GM19328 (cell line): ENCODE measurements around the gene EMX1.

Source experiments
- ATAC-seq: cut with Tn5 transposase; IDR thresholded peaks from one replicate; pipeline ENCODE4 v1.9.1; 2021; ENCODE audit warnings: mild to moderate bottlenecking, moderate library complexity; ENCODE audit not compliant: unreplicated experiment

EMX1 gene

DNA sequence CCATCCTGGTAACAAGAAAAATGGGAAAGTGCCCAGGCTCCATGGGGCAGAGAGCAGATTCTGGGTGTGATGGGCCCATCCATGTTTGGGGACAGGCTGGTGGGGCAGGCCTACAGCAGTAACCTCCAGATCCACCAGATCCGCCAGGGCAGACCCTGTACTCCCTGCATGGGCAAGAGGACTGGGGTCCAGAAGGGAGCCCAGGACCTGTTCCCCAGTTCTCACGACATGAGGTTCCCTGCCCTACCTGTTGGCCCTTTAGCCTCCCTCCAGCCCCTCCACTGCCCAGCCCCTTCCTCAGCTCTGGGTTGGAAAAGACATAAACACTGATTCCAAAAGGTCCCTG is 38.7 kb downstream of the EMX1 start:
- ATAC-seq, result no peak

DNA sequence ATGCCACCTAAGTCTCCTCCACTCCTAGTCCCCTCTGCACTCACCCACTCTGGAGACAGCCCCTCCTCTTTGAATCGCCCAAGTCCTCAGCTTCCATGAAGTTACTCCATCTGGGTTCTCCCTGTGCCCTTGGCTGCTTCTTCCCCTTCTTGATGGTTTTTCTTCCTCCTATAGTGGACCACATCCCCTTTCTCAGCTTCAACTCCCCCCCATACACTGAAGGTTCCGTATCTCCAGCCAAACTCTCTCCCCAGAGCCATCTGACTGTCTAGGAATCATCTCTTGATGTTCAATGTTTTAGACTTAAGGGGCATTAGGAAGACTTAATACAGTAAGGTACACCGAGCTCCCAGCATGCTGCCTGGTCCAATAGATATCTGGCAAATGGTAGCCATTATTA is 39.6 kb downstream of the EMX1 start:
- no peak for ATAC-seq

DNA sequence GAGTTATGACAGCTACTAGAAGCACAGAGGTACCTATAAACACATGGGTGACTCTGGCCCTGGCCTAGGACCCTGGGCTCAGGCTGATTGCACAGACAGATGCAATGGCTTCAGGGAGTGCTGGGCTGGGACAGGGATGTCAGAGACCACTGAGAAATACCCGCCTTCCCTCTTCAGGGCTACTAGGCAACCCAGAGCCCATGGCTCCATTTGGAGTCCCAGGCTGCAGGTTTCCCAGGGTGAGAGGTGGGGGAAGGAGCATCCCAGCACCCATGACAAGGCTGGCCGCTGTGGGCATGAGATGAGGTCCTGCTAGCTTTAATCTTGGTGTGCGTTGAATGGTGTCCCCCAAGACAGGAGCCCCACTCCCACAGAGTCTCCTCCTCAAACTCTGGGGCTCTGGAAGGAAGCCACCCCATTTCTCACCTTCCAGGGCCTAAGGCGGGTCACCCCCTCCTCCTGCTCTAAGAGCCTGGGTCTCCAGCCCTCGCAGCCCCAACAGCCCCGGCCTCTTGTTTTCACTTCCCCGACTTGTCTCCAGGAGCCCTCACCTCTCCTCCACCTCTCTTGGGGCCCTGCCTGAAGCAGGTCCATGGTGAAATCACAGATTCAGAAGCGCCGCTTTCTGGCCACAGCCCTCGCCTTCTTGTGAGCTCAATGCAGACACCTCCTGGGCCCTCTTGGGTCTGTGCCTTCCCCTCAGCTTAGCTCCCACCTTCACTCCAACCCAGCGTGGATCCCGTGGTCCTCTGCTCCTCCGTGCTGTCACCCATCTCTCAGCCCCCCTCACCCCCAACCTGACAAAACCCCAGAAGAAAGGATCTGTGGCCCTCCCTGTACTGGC is 41.4 kb downstream of the EMX1 start:
- no peak for ATAC-seq

DNA sequence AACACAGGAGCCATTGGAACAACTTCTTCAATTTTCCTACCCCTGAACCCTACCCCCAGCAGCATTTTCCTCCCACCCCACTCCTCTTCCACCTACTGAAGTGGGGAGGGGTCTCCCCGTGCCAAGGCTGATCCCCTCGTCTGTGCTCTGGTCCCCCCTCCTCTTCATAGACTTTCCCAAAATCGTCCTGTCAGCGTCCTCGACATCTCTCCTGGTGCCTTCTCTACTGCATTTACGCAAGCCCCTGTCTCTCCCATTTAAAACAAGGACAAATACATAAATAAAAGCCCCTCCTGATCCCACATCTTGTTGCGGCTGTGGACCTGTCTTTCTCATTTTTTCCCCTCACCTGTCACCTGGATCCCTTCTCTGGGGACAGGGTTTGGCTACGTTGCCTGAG is 42.2 kb downstream of the EMX1 start:
- ATAC-seq, result no peak

DNA sequence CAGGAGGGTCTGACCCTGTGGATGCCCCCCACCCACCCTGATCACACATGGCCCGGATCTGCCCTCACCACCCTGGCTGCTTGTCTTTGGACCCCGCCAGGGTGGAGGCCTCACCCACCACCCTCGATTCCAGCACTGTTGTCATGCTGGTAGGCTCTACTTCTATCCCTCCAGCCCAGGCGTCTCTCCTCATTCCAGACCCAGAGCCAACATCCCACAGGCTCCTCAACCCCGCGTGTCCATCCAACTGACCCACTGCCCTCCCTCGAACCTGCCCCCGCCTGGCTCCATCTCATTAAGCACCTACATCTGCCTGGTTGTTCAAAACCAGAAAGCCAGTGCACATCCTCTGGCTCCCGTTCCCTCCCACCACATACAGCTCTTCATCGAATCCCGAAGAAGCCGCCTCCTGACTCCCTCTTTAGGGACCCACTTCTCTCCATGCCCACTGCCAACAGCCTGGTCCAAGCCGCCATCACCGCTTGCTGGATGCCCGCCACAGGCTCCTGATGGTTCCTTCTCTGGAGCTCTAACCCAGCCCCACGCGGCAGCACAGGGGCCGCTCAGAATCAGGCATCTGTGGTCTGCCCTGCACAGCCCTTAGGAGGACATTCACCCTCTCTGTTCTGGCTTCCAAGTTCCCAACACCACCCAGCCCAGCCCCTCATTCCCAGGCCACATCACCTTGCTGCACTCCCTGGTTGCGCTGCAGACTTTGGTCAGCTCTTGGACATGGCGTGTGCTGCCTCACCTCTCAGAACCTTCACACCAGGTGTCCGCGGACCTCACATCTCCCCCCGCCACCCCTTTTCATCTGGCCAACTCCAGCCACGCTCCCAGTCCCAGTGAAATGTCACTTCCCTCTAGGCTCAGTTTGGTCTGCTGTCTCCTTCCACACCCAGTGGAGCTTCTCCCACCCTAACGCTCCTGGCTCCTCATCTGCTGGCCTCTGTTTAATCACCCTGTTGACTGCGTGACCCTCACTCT is 43.0 kb downstream of the EMX1 start:
- ATAC-seq, result no peak

DNA sequence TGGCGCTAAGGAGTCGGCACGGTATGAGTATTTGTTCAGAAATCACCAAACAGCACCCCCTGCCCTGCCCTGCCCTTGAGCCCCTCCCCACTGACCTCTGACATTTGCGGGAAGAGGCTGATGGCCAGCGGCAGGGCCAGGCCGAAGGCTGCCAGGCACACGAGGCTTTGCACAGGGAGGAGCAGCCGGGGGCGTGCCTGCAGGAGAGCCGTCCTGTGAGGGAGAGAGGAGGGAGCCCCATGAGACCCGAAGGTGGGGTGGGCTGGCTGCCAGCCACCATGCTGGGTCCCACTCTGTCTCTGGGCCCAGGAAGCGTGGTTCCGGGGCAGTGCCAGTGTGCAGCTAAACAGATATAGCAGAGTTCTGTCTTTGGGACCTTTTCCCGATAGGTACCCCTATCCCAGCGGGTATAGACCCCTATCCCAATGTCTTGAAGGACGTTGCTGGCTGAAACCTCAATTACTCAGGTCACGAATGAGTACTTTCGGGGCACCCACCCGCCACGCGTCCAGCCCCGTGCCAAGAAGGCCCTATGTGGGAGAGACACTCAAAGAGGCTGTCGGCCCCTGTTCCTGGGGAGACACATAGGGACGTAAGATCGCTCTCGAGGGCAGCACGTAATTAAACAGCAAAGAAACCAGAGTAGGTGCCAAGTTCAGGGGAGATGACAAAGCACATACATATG is 43.9 kb downstream of the EMX1 start:
- no peak for ATAC-seq

DNA sequence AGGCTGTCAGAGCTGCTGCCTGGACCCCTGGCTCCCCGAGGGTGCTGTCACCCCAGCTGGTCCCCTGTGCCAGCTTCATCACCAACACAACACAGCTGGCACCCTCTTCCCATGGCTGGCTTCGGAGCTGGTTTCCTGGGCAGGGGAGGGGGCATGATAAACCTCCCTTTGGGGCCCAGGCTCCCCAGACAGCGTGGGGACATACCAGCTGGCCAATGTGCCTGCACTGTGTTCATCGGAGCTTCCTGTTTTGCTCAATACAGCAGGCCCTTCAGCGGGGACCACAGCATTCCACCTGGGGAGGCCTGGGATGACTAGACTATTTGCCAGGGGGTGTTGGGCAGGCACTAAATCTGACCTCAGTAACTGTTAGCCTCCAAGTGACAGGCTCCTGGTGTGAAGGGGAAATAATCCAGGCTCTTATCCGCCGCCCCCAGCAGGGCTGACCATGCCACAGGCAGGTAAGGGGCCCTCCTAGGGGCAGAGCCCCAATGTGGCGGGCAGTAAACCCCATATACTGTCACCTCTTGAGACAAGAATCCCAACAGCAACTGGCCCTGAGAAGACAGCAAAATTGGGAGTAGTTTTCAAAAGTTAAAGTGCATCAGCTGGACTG is 44.6 kb downstream of the EMX1 start:
- no peak for ATAC-seq

DNA sequence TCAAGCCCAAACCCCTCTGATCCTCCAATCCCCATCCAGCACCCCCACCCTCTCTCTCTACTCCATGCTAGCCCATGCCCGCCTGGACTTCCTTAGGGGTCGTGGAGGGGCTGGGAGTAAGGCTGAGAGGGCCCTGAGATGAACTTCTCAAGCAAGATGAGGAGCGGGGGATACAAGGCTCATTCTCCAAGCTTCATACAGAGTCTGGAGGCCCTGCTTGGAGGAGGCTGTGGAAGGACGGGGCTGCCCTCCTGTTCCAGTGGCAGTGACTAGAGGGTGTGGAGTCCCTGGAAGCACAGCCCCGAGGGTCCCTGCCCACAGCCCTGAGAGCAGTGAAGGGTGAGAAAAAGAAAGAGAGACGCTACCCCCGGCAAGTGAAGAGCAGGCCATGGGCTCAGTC is 45.6 kb downstream of the EMX1 start:
- no peak for ATAC-seq

DNA sequence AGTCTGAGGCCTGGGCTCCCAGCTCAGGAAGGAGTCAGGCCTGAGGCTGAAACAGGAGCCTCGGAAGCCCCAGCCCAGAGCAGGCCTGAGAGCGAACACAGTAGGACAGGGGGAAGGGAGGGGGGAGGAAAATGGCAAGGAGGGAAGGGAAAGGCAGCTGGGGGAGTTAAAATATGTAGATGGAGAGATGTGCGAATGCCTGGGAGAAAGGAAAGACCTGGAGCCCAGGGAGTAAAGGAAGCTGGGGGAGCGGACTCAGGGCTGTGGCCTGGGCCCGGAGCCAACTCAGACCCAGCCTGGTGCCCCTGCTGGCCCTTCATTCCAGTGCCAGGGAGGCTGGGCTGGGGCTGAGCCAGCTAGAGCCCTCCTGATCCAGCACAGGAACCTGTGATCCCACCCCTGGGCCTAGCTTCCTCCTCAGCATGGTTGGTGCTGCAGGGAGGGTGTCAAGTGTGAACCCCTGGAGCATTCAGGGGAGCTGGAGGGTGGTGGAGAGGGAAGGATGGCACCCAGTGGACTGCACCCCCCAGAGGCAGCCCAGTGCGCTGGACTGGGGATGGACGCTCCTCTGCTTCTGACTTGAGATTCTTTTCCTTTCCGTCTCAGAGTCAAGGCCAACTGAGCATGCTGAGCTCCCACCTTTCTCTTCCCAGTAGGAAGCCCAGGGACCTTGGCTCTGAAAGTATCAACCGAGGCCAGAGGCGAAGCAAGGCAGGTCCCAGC is 46.3 kb downstream of the EMX1 start:
- no peak for ATAC-seq

DNA sequence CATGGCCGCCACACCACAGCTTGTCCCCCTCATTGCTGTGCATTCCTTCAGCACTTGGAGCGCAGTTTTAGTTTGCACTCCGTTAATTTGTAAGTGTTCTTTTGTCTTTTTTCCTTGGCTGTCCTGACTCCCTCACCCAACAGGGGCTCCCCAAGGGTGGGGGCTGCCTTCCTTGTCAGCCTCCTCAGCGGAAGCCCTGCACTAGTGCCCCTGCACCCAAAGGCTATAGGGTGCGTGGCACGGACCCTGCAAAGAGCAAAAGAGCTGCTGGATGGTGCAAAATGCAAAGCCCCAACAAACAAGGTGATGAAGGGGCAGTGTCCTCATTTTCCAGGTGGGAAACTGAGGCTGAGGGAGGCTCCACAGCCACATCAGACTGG is 46.8 kb downstream of the EMX1 start:
- no peak for ATAC-seq

DNA sequence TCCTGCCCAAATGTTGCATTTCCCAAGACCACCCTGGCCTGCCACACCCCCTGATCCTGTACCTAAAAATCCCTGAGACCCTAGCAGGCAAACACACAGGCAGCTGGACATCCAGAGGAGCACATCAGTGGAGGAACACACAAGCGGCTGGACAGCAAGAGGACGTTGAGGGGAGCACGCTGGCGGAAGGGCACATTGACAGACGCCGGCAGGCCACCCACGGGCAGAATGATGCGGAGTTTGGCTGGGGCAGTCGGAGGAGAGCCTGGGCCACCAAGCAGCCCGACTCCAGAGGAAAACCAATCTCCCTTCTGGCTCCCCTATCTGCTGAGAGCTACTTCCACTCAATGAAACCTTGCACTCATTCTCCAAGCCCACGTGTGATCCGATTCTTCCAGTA is 47.7 kb downstream of the EMX1 start:
- no peak for ATAC-seq

DNA sequence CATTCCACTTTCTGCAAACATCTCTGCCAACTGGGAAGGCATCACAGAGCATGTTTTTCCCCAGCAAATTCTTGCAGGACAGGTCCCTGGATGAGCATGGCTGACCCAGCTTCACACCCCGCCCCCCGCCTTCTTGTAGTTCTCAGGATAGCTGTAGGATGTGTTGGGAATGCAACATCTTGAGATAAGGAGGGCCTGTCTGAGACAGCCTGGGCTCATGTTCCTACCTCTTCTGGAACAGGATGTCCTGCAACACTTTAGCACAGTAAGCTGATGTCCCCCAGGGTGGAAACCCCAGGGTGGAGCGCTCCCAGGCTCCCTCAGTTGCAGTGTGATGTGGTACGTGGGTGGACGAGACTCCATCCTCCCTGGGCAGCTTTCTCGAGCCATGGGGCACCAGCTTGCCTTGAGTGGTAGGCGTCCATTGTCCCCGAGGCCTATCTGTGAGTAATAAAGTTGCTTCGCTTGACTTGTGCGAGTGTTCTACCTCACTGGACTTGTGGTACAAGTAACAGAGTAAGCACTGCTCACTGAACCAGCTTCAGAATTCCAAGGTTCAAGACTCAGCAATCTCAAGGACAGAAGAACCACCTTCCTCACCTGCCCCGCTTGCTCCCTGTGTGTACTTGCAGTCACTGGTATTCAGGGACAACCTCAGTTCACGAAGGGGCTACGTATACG is 48.6 kb downstream of the EMX1 start:
- ATAC-seq, result no peak

DNA sequence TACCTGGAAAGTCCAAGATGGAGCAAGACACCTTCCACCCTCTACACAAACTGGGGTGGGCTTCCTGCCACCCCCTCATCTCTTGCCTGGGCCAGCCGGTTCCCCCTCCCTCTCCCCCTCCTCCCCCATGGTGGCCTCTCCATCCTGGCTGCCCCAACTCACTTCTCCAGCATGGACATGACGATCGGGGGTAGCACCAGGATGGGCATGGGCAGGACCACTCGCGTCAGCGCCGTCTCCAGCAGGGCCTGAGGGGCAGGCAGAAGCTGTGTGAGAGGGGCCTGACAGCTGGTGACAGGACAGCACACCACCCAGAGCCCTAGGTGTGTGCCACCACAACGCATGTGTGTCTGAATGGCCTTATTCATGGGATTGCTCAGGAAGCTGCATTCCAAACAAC is 51.0 kb downstream of the EMX1 start:
- ATAC-seq, result no peak

DNA sequence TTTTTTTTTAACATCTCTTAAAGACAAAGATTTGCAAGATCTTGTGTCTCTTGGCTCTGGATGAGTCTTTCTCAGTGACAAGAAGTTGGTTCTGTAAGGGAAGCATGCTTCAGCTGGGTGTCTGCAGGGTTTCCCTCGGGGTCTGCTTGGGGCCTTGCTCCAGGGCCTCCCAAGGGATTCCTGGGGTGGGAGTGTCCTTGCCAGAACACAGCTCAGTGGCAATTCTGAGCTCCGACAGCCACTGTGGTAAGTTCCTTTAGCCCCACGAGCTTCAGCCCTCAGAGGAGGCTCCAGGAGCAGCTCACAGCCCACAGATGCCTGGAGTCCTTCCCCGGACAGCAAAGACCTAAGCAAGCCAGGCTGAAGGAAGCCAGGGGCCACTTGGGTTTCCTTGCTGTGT is 52.4 kb downstream of the EMX1 start:
- no peak for ATAC-seq

DNA sequence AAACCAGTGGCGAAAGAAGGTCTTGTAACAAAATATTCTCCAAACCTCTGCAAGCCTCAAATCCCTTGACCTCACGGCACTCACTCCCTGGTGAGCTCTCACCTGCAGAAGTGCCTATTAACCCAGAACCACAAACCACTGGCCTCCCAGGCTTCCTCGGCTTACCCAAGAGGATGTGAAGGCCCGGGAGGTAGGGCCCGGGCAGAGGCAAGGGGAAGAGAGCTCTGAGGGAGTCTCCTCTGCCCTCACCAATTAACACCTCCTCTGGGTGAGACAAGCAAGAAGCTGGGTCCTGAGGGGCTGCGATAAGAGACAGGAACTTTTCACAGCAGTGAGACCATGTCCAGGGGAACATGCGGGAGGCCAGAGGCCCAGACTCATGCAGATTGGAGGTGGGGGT is 53.7 kb downstream of the EMX1 start:
- no peak for ATAC-seq

DNA sequence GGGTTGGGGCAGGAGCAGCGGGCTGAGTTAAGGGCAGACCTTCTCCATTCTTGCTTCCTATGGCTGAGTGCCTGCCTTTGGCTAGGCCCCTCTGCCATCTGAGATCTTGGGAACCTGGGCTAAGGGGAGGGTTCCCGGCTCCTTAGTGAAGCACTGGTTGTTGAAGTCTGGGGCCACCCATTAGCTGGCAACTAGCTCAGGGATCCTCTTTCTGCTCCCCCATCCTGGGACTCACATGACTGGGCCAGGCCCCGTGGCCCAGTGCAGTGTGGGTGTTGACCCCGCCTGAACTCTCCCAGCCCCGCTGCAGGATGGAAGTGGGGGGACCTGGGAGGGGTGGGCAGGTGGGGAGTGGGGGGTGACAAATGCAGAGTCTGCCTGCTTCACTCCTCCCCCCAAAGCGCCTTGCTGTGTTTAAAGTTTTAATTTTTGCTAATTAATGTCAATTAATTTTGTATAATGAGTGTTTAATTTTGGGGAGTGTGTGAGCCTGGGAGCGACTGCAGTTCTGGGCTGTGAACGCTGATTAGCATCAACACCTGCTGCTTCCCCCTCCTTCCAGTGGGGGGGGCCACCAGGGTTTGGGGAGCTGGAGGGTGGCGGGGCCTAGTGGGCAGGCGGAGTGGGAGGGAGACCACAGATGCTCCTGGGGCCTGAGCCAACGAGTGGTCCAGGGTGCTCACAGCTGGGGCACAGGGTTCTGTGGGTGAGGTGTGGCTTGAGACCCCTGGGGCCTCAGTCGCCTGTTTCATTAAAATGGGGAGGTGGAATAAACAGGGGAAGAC is 55.2 kb downstream of the EMX1 start:
- ATAC-seq, result no peak

DNA sequence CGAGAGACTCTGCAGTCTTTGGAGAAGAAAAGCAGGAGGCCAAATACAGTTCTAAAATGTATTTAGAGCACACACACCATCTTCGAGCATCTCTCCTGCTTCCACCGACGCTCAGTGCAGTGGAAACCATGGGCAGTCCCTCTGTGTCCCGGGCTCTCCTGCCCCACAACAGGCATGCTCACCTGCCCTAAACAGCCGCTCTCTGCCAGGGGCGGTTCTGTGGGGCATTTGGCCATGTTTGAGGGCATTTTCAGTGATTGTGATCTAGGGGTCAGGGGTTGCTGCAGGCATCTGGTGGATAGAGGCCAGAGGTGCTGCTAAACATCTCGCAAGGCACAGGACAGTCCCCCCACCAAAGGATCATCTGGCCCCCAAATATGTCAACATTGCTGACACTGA is 55.8 kb downstream of the EMX1 start:
- ATAC-seq, result no peak

DNA sequence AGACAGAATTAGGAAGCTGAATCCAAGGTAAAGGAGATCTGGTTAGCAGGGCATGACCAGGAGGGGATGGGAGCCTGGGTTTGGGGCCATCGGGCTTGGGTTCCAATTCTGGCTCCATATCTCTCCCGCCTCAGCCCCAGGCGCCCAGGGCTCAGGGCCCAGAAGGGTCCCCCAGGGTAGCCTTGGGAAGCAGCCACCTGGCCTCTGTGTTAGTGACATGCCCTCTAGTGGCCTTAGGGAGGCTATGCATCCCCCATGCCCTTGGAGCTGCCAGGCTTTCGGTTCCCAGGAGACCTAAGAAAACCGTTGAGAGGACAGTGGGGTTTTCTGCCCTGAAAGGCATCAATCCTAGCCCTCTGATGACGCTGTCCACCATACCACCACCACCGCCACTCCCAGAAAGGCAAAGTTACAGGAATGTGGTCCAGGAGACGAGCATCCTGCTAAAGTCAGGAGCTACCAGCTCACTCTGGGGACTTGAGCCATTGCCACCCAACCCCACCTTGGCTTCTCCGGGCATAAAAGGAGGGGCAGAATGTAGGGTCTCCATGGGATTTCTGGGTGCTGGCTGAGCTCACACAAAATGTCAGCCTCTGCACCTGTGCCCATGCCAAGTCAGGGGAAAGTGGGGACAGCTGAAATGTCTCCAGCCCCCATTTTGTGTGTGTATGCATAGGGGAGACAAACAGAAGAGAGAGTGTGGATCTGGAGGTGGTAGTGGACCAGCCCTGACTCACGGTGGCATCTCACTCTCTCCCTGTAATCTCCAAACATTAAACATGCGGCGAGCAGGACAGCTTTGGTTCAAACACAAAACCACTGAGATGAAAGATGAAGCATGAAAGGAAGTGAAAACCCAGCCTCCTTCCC is 56.5 kb downstream of the EMX1 start:
- ATAC-seq, result peak; percentile 64
